Keratinocyte (primary cell): ENCODE data around the gene JAZF1. TPM values are rescaled to one million over a fixed set of nuclear protein-coding genes. Genes with fewer than 3 reads are reported as not detected.

ENCODE experiments used
- DNase-seq: peaks from one replicate; pipeline ENCODE4 v3.0.0-alpha.2; 2011; ENCODE audit warnings: low read depth, missing footprints, low spot score
- FAIRE-seq: peaks from 2 replicates; lab custom pipeline; 2011; peaks lifted over from hg19 to GRCh38; lab: Jason Lieb, UNC
- H2AFZ ChIP-seq: 2 replicates; pipeline ENCODE4 v1.6.0; 2012; ENCODE audit warnings: low read length, control low read depth, inconsistent platforms; ENCODE audit not compliant: control insufficient read depth
- H3K27ac ChIP-seq: 2 replicates; pipeline ENCODE4 v1.5.1; 2011; ENCODE audit warnings: low read length; ENCODE audit not compliant: control insufficient read depth, insufficient read depth
- H3K27me3 ChIP-seq: 3 replicates; pipeline ENCODE4 v1.6.0; 2011; ENCODE audit warnings: low read length; ENCODE audit not compliant: control insufficient read depth, insufficient read depth; ENCODE audit errors: extremely low read depth
- H3K36me3 ChIP-seq, 2 experiments: 2 replicates in 1 of 2; 3 replicates in 1 of 2; pipeline ENCODE4 v1.5.1; 2011; ENCODE audit warnings: low read length in 2 of 2, mild to moderate bottlenecking in 1 of 2; ENCODE audit not compliant: control insufficient read depth in 2 of 2, insufficient read depth in 2 of 2; ENCODE audit errors: extremely low read depth in 1 of 2
- H3K4me1 ChIP-seq: 3 replicates; pipeline ENCODE4 v1.5.1; 2011; ENCODE audit warnings: low read length; ENCODE audit not compliant: control insufficient read depth, insufficient read depth; ENCODE audit errors: extremely low read depth
- H3K4me2 ChIP-seq: 3 replicates; pipeline ENCODE4 v1.6.0; 2011; ENCODE audit warnings: low read depth, low read length; ENCODE audit not compliant: control insufficient read depth, insufficient read depth; ENCODE audit errors: extremely low read depth
- H3K4me3 ChIP-seq, 3 experiments: fragments of 200-600 bp in 1 of 3; sonication (generic) in 1 of 3; 2 replicates in 2 of 3; 3 replicates in 1 of 3; pipeline ENCODE4 v1.5.1; 2011 to 2016; ENCODE audit warnings: low read length in 3 of 3, mild to moderate bottlenecking in 3 of 3, control low read depth in 2 of 3, inconsistent platforms in 1 of 3, low read depth in 1 of 3, mixed read lengths in 1 of 3, mixed run types in 1 of 3, moderate library complexity in 1 of 3; ENCODE audit not compliant: control insufficient read depth in 2 of 3, insufficient read depth in 2 of 3; ENCODE audit errors: extremely low read depth in 1 of 3
- H3K79me2 ChIP-seq: 2 replicates; pipeline ENCODE4 v1.6.0; 2012; ENCODE audit warnings: low read length; ENCODE audit not compliant: control insufficient read depth, insufficient read depth
- H3K9ac ChIP-seq: 3 replicates; pipeline ENCODE4 v1.6.0; 2011; ENCODE audit warnings: low read length; ENCODE audit not compliant: control insufficient read depth, insufficient read depth; ENCODE audit errors: extremely low read depth
- H3K9me1 ChIP-seq: 3 replicates; pipeline ENCODE4 v1.6.0; 2011; ENCODE audit warnings: low read length; ENCODE audit not compliant: control insufficient read depth, insufficient read depth; ENCODE audit errors: extremely low read depth
- H3K9me3 ChIP-seq: 2 replicates; pipeline ENCODE4 v1.5.1; 2012; ENCODE audit warnings: low read depth, low read length; ENCODE audit not compliant: control insufficient read depth
- H4K20me1 ChIP-seq: 3 replicates; pipeline ENCODE4 v1.6.0; 2011; ENCODE audit warnings: low read length; ENCODE audit not compliant: control insufficient read depth, insufficient read depth; ENCODE audit errors: extremely low read depth
- CTCF ChIP-seq, 3 experiments: IDR thresholded peaks in 1 of 3; conservative IDR thresholded peaks in 1 of 3; optimal IDR thresholded peaks in 1 of 3; 2 replicates in 2 of 3; 3 replicates in 1 of 3; pipeline versions ENCODE3 to v1.5.1; 2011; ENCODE audit warnings: low read length in 3 of 3, mild to moderate bottlenecking in 3 of 3, moderate library complexity in 2 of 3, control low read depth in 1 of 3, inconsistent platforms in 1 of 3; ENCODE audit not compliant: insufficient read depth in 2 of 3; ENCODE audit errors: extremely low read depth in 1 of 3
- EZH2 ChIP-seq: IDR thresholded peaks from one replicate; pipeline ENCODE4 v1.6.1; 2012; ENCODE audit warnings: inconsistent platforms, mild to moderate bottlenecking, low read length, moderate library complexity
- dilution Hi-C: fragments of 300-500 bp; cut with MboI; formaldehyde crosslinking; loops from one replicate; pipeline ENCODE4 v1.7.0; 2020; ENCODE audit warnings: low sequenced_read_pairs; ENCODE audit not compliant: extremely low pct_ligation_motif_present
- polyA plus RNA-seq, 5 experiments: library from polyadenylated mRNA; depleted of rRNA in 3 of 5; stranded (reverse) in 3 of 5; stranded (forward) in 1 of 5; unstranded in 1 of 5; fragments of >200 nt; gene quantifications; 1 replicate in 1 of 5; 2 replicates in 3 of 5; 3 replicates in 1 of 5; pipeline versions ENCODE4 v1.2.1 to v1.2.3, GENCODE V29; 2011 to 2012; ENCODE audit warnings: missing spikeins in 2 of 5, low read depth in 1 of 5, low replicate concordance in 1 of 5

The JAZF1 gene
- polyA plus RNA-seq, 1 donor (not counting 4 experiments of a cell fraction or from before 2014, with no cell fraction given): 2.5 TPM

DNA sequence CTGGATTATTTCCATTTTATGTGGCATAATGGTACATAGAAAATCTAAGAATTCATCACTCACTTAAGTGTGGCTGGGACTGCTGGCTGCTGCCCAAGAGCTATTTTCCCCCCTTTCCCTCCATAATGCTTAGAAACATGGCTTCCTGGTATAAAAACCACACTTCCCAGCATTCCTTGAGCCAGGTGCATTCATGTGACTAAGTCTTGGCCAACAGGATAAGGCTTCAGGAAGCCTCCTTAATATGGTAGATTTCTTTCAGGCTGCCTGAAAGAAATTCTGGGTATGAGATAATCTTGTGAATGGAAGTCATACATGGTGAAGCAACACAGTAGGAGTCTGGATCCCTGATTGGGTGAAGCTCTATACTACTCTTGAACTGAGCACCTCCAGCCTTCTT is 178.0 kb downstream of the JAZF1 start:
- FAIRE-seq (no peak), DNase-seq (no peak)
- H3K27ac ChIP-seq: no peak overlapping the region
- H3K4me3 ChIP-seq: no peak overlapping the region
- H2AFZ ChIP-seq: no peak overlapping the region
- no peak overlapping the region for H3K4me2 ChIP-seq
- H4K20me1 ChIP-seq: no peaks in the 10 kb centered on the region
- H3K9ac ChIP-seq: no peak overlapping the region
- no peaks in the 10 kb centered on the region for H3K79me2 ChIP-seq
- H3K9me3 ChIP-seq: no peaks in the 10 kb centered on the region
- dilution Hi-C loops: no loop called here
- no peaks in the 10 kb centered on the region for H3K9me1 ChIP-seq
- TF ChIP-seq CTCF (optimal IDR thresholded peaks at IDR 0.05 in 1 of 3, IDR thresholded peaks at IDR 0.05 in 1 of 3, conservative IDR thresholded peaks at IDR 0.05 in 1 of 3; ENCODE audit: extremely low read depth in 1 of 3, insufficient read depth in 2 of 3, low read length in 3 of 3) (no peak), EZH2 (no peak)
- no peaks in the 10 kb centered on the region for H3K27me3 ChIP-seq
- no peaks in the 10 kb centered on the region for H3K4me1 ChIP-seq
- H3K36me3 ChIP-seq: no peaks in the 10 kb centered on the region

- no peak overlapping the region for H3K27ac ChIP-seq
- DNase-seq (no peak), FAIRE-seq (no peak)
- H3K36me3 ChIP-seq: no peaks in the 10 kb centered on the region
- no peaks in the 10 kb centered on the region for H3K9me3 ChIP-seq
- no peaks in the 10 kb centered on the region for H3K4me1 ChIP-seq
- H3K4me3 ChIP-seq: no peak overlapping the region
- no peaks in the 10 kb centered on the region for H4K20me1 ChIP-seq
- H3K9ac ChIP-seq: no peak overlapping the region
- H3K27me3 ChIP-seq: no peaks in the 10 kb centered on the region
- H3K4me2 ChIP-seq: no peak overlapping the region
- no peaks in the 10 kb centered on the region for H3K79me2 ChIP-seq
- TF ChIP-seq EZH2: no peak
- no peak for TF ChIP-seq CTCF (optimal IDR thresholded peaks at IDR 0.05 in 1 of 3, IDR thresholded peaks at IDR 0.05 in 1 of 3, conservative IDR thresholded peaks at IDR 0.05 in 1 of 3; ENCODE audit: extremely low read depth in 1 of 3, insufficient read depth in 2 of 3, low read length in 3 of 3)
- dilution Hi-C loops: no loop called here
- no peaks in the 10 kb centered on the region for H3K9me1 ChIP-seq
- no peak overlapping the region for H2AFZ ChIP-seq
These were observed 178.7 kb downstream of the JAZF1 start for GRCh38 chr7:28001896-28002295.
